Stomach (tissue), 9 donors: ENCODE data around the gene C18orf54. TPM values are rescaled to one million over a fixed set of nuclear protein-coding genes. Genes with fewer than 3 reads are reported as not detected.

Source experiments
- DNase-seq, 2 donors: peaks; one replicate each; pipeline versions ENCODE4 v3.0.0 to v3.0.0-alpha.2; 2013 to 2019
- H3K27ac ChIP-seq, 5 donors: fragments of 200-600 bp in 4 of 5; sonication (generic) in 4 of 5; one replicate each; pipeline ENCODE4 v1.5.1; 2013 to 2019; ENCODE audit warnings: mild to moderate bottlenecking in 1 of 5, moderate library complexity in 1 of 5
- H3K27me3 ChIP-seq, 3 donors: fragments of 200-600 bp; sonication (generic); one replicate each; pipeline ENCODE4 v1.5.1; 2017 to 2019; ENCODE audit warnings: mixed run types in 1 of 3
- H3K36me3 ChIP-seq, 4 donors: fragments of 200-600 bp; sonication (generic); 1 replicate in 3 of 4; 2 replicates in 1 of 4; pipeline ENCODE4 v1.5.1; 2016 to 2019
- H3K4me1 ChIP-seq, 4 donors: fragments of 200-600 bp; sonication (generic); one replicate each; pipeline ENCODE4 v1.5.1; 2016 to 2019
- H3K4me3 ChIP-seq, 4 donors: fragments of 200-600 bp; sonication (generic) in 3 of 4; one replicate each; pipeline ENCODE4 v1.5.1; 2016 to 2019; ENCODE audit warnings: mild to moderate bottlenecking in 1 of 4
- H3K9me3 ChIP-seq, 4 donors: fragments of 200-600 bp; sonication (generic); one replicate each; pipeline ENCODE4 v1.5.1; 2016 to 2019
- CTCF ChIP-seq, 7 experiments: fragments of 450-650 bp in 4 of 7; fragments of 200-600 bp in 3 of 7; sonication (generic) in 3 of 7; IDR thresholded peaks; one replicate each; pipeline ENCODE4 v1.5.1; 2016 to 2019; ENCODE audit warnings: antibody characterized with exemption in 7 of 7, control low read depth in 2 of 7, mild to moderate bottlenecking in 1 of 7
- EP300 ChIP-seq: sonication (generic); formaldehyde crosslinking; IDR thresholded peaks from one replicate; pipeline ENCODE4 v1.6.1; 2017; ENCODE audit warnings: antibody characterized with exemption
- POLR2A ChIP-seq, 4 donors: fragments of 450-650 bp; IDR thresholded peaks; one replicate each; pipeline ENCODE4 v1.6.1; 2016; ENCODE audit warnings: antibody characterized with exemption in 4 of 4, control low read depth in 2 of 4, mild to moderate bottlenecking in 1 of 4, moderate library complexity in 1 of 4
- POLR2AphosphoS5 ChIP-seq, 3 donors: sonication (generic); formaldehyde crosslinking; IDR thresholded peaks; one replicate each; pipeline ENCODE4 v1.6.1; 2016; ENCODE audit warnings: antibody characterized with exemption in 3 of 3
- WGBS, 5 donors: extraction: QIAGEN DNeasy Blood & Tissue Kit in 3 of 5; methylation state at CpG; one replicate each; pipeline versions ENCODE4 v1.1.5 to v1.1.7; 2013 to 2018; 5-methylcytosine and 5-hydroxymethylcytosine counted together
- intact Hi-C: fragments of 100-400 bp; cut with DNase I; formaldehyde crosslinking; loops from one replicate; pipeline ENCODE4 v1.15.1; 2023; ENCODE audit warnings: low total_unique reads
- polyA plus RNA-seq, 3 donors: library from polyadenylated mRNA; stranded (reverse); fragments of 200-250 nt; gene quantifications; one replicate each; pipeline ENCODE4 v1.2.3, GENCODE V29; 2013
- small RNA-seq, 4 donors: library from RNA; depleted of rRNA; stranded (forward); fragments of <200 nt; gene quantifications; one replicate each; pipeline ENCODE3, GENCODE V24; 2016
- total RNA-seq, 5 donors: library from RNA; depleted of rRNA; stranded (reverse); fragments of >200 nt; gene quantifications; one replicate each; pipeline versions ENCODE4 v1.1.0 to v1.2.3, GENCODE V29; 2014 to 2016
- donor health status: healthy with polysubstance abuse.
- donor health status: Bipolar disorder and iron deficiency.
- donor health status: healthy.

Gene C18orf54
- total and polyA plus RNA-seq, 8 donors: 0.68 to 4.0 (median 0.89) TPM; not detected in 3

- peaks cover 0 to 5% (median 0%) of the 10 kb centered on the region in 3 donors for H3K27me3 ChIP-seq
- H3K4me3 ChIP-seq: no peak overlapping the region
- H3K27ac ChIP-seq: no peak overlapping the region
- DNase-seq: no peak
- H3K4me1 ChIP-seq: no peaks in the 10 kb centered on the region
- WGBS, 5 donors: 36 to 66% (median 42%) methylated on average over 2 of the region's 2 CpGs
- TF ChIP-seq POLR2AphosphoS5 (IDR thresholded peaks at IDR 0.05): no peak
- no peak for TF ChIP-seq POLR2A (IDR thresholded peaks at IDR 0.05)
- no peak for TF ChIP-seq EP300
- TF ChIP-seq CTCF (IDR thresholded peaks at IDR 0.05): no peak
- intact Hi-C loops: no loop called here
- H3K36me3 ChIP-seq: no peaks in the 10 kb centered on the region
- no peaks in the 10 kb centered on the region for H3K9me3 ChIP-seq
Measured at GRCh38 chr18:54423831-54424230, 66.1 kb downstream of the C18orf54 start.

- Histone ChIP-seq H3K27me3 (peaks cover 0 to 5% (median 0%) of the 10 kb centered on the region in 3 donors), H3K36me3 (no peaks in the 10 kb centered on the region), H3K4me1 (no peaks in the 10 kb centered on the region), H3K4me3 (no peak overlapping the region), H3K9me3 (no peaks in the 10 kb centered on the region), H3K27ac (no peak overlapping the region)
- no peak for DNase-seq
- 44 to 62% (median 56%) methylated on average over 2 of the region's 2 CpGs for WGBS, 5 donors
- TF ChIP-seq EP300 (no peak), POLR2A (IDR thresholded peaks at IDR 0.05) (no peak), CTCF (IDR thresholded peaks at IDR 0.05) (no peak), POLR2AphosphoS5 (IDR thresholded peaks at IDR 0.05) (no peak)
- intact Hi-C loops: no loop called here
Measured at GRCh38 chr18:54426085-54426665, 68.5 kb downstream of the C18orf54 start.

Small RNA genes lying within 50 kb of the gene (small RNA-seq; reads per million reads assigned to genes)
- 0 reads per million in 4 donors for gene SNRPGP2

Other genes starting within 250 kb of the C18orf54 start
- 10 to 100 TPM; 23.3 to 70.5 (median 39.1) TPM for gene MBD2, start 133.2 kb upstream of the C18orf54 start, total RNA-seq
- 10 to 100 TPM; 24.7 to 38.7 (median 38.2) TPM for gene MBD2, start 133.2 kb upstream of the C18orf54 start, polyA plus RNA-seq
- gene POLI, start 88.4 kb upstream of the C18orf54 start, total RNA-seq: 10 to 100 TPM in 4 of 5 donors, 1 to 10 TPM in 1; 2.3 to 65.0 (median 21.0) TPM
- gene POLI, start 88.4 kb upstream of the C18orf54 start, polyA plus RNA-seq: 10 to 100 TPM in 1 of 3 donors, 1 to 10 TPM in 2; 7.3 to 12.0 (median 8.3) TPM
- not detected for gene STARD6, start within 50 bp of the C18orf54 start, total RNA-seq
- gene STARD6, start within 50 bp of the C18orf54 start, polyA plus RNA-seq: not detected
- not detected for gene DYNAP, start 233.3 kb downstream of the C18orf54 start, total RNA-seq
- 1 to 10 TPM in 1 of 3 donors, not detected in 2; 3.9 TPM for gene DYNAP, start 233.3 kb downstream of the C18orf54 start, polyA plus RNA-seq